Liver (tissue), 9 donors: ENCODE results near the gene RTF1. TPM values are rescaled to one million over a fixed set of nuclear protein-coding genes. Genes with fewer than 3 reads are reported as not detected.

ENCODE experiments used
- DNase-seq: peaks from one replicate; pipeline ENCODE4 v3.0.0-alpha.2; 2017; ENCODE audit warnings: low spot score
- H3K27ac ChIP-seq, 2 donors: one replicate each; pipeline ENCODE4 v1.7.0; 2013; ENCODE audit warnings: inconsistent platforms in 2 of 2, low read length in 2 of 2, control low read depth in 1 of 2, low read depth in 1 of 2, mild to moderate bottlenecking in 1 of 2
- H3K27me3 ChIP-seq, 4 donors: one replicate each; pipeline versions ENCODE4 v1.6.1 to v1.7.0; 2013; ENCODE audit warnings: low read length in 3 of 4, inconsistent platforms in 1 of 4, mild to moderate bottlenecking in 1 of 4, moderate library complexity in 1 of 4; ENCODE audit not compliant: control insufficient read depth in 4 of 4, insufficient read depth in 4 of 4
- H3K36me3 ChIP-seq, 4 donors: one replicate each; pipeline versions ENCODE4 v1.6.1 to v1.7.0; 2013; ENCODE audit warnings: low read length in 3 of 4, mild to moderate bottlenecking in 3 of 4, low read depth in 1 of 4, moderate library complexity in 1 of 4; ENCODE audit not compliant: control insufficient read depth in 4 of 4, insufficient read depth in 3 of 4
- H3K4me1 ChIP-seq, 4 donors: one replicate each; pipeline versions ENCODE4 v1.6.1 to v1.7.0; 2013; ENCODE audit warnings: low read length in 3 of 4, mild to moderate bottlenecking in 3 of 4, moderate library complexity in 1 of 4; ENCODE audit not compliant: control insufficient read depth in 4 of 4, insufficient read depth in 4 of 4
- H3K4me3 ChIP-seq, 3 donors: one replicate each; pipeline versions ENCODE4 v1.6.1 to v1.7.0; 2013; ENCODE audit warnings: low read length in 3 of 3, control low read depth in 1 of 3, low read depth in 1 of 3, mild to moderate bottlenecking in 1 of 3
- H3K9ac ChIP-seq, 2 donors: one replicate each; pipeline ENCODE4 v1.7.0; 2013; ENCODE audit warnings: low read length in 2 of 2, mild to moderate bottlenecking in 2 of 2, moderate library complexity in 2 of 2, control low read depth in 1 of 2, low read depth in 1 of 2
- H3K9me3 ChIP-seq, 4 donors: one replicate each; pipeline versions ENCODE4 v1.6.1 to v1.7.0; 2013; ENCODE audit warnings: low read length in 3 of 4; ENCODE audit not compliant: control insufficient read depth in 4 of 4
- EGR1 ChIP-seq, 2 donors: IDR thresholded peaks; 2 replicates each; pipeline ENCODE4 v1.6.1; 2016 to 2018; ENCODE audit warnings: antibody characterized with exemption in 2 of 2, low read depth in 2 of 2
- FOXA1 ChIP-seq: IDR thresholded peaks from 2 replicates; pipeline ENCODE4 v1.6.1; 2016; ENCODE audit warnings: antibody characterized with exemption
- GABPA ChIP-seq, 2 donors: IDR thresholded peaks in 1 of 2; conservative IDR thresholded peaks in 1 of 2; 2 replicates each; pipeline ENCODE4 v1.6.1; 2016; ENCODE audit warnings: antibody characterized with exemption in 2 of 2, mild to moderate bottlenecking in 1 of 2, moderate library complexity in 1 of 2
- HNF4A ChIP-seq, 2 donors: conservative IDR thresholded peaks; 2 replicates each; pipeline ENCODE4 v1.6.1; 2016; ENCODE audit warnings: antibody characterized with exemption in 2 of 2, mild to moderate bottlenecking in 2 of 2
- HNF4G ChIP-seq: IDR thresholded peaks from 2 replicates; pipeline ENCODE4 v1.6.1; 2016; ENCODE audit warnings: antibody characterized with exemption
- JUND ChIP-seq, 2 donors: IDR thresholded peaks; 2 replicates each; pipeline ENCODE4 v1.6.1; 2016; ENCODE audit warnings: antibody characterized with exemption in 2 of 2
- NR2F2 ChIP-seq: IDR thresholded peaks from 2 replicates; pipeline ENCODE4 v1.6.1; 2016; ENCODE audit warnings: antibody characterized with exemption
- RAD21 ChIP-seq, 2 donors: IDR thresholded peaks; 2 replicates each; pipeline ENCODE4 v1.6.1; 2016; ENCODE audit warnings: antibody characterized with exemption in 2 of 2, mild to moderate bottlenecking in 2 of 2
- RXRA ChIP-seq, 2 donors: IDR thresholded peaks; 2 replicates each; pipeline ENCODE4 v1.6.1; 2017 to 2018; ENCODE audit warnings: antibody characterized with exemption in 2 of 2, mild to moderate bottlenecking in 1 of 2
- SP1 ChIP-seq: IDR thresholded peaks from 2 replicates; pipeline ENCODE4 v1.6.1; 2018; ENCODE audit warnings: antibody characterized with exemption, mild to moderate bottlenecking
- YY1 ChIP-seq: IDR thresholded peaks from 2 replicates; pipeline ENCODE4 v1.6.1; 2016; ENCODE audit warnings: antibody characterized with exemption, mild to moderate bottlenecking
- WGBS: extraction: QIAGEN DNeasy Blood & Tissue Kit; methylation state at CpG from one replicate; pipeline ENCODE4 v1.1.7; 2013; 5-methylcytosine and 5-hydroxymethylcytosine counted together
- polyA plus RNA-seq, 2 donors: library from polyadenylated mRNA; stranded (reverse) in 1 of 2; unstranded in 1 of 2; fragments of 200-250 nt in 1 of 2; fragments of >200 nt in 1 of 2; fragmentation: Nextera tagmentation in 1 of 2; extraction: Ambion mirVana in 1 of 2; gene quantifications; one replicate each; pipeline versions ENCODE4 v1.2.1 to v1.2.3, GENCODE V29; 2013 to 2015
- total RNA-seq, 2 donors: library from RNA; depleted of rRNA; stranded (reverse); fragments of >200 nt; gene quantifications; one replicate each; pipeline ENCODE4 v1.2.3, GENCODE V29; 2014
- TF ChIP-seq, protein P1 (sequence below): fragments of 150-350 bp; IDR thresholded peaks from 2 replicates; pipeline ENCODE4 v1.5.1; 2017; ENCODE audit warnings: improper control_type of control experiment, low read depth, low read length; ENCODE audit not compliant: missing input control
- TF ChIP-seq, protein P2 (sequence below): IDR thresholded peaks from 2 replicates; pipeline ENCODE4 v1.6.1; 2016; ENCODE audit warnings: antibody characterized with exemption
- TF ChIP-seq, protein P3 (sequence below): IDR thresholded peaks from 2 replicates; pipeline ENCODE4 v1.6.1; 2016; ENCODE audit warnings: antibody characterized with exemption
- TF ChIP-seq, protein P4 (sequence below): IDR thresholded peaks from 2 replicates; pipeline ENCODE4 v1.6.1; 2016; ENCODE audit warnings: antibody characterized with exemption, mild to moderate bottlenecking
- donor health status: healthy.
- donor health status: healthy.
- donor health status: healthy.
- donor health status: healthy.
- donor health status: healthy.

Gene RTF1
- total and polyA plus RNA-seq, 4 donors, result 8.3 to 37.7 (median 12.1) TPM

DNA sequence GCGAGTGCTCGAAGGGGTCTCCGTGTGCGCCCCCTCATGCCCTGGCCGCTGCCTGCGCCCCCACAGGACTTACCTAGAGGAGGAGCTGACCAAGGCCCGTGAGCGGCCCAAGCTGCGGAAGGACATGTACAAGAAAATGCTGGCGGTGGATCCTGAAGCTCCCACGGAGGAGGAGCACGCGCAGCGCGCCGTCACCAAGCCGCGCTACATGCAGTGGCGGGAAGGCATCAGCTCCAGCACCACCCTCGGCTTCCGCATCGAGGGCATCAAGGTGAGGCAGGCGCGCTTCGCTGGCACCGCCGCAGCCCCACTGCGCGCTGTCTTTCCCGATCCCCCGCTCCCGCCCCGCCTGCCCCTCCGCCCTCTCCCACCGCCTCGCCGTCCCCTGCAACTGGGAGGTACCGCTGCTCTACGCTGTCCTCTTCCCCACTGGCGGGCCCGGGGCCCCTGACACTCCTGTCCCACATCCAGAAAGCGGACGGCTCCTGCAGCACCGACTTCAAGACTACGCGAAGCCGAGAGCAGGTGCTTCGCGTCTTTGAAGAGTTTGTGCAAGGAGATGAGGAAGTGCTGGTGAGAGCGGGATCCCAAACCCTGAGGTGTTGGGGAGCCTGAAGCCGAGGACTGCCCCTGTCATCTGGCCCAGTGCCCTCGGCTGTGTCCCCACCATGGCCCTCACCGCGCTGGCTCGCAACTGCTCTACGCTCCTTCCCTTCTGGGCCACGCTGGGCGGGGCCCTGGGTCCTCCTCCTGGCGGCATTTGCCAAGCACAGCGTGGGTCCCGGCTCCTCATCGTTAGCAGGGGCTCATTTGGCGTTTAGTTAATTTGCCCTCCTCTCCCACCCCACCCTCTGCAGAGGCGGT is 85.3 kb downstream of the RTF1 start:
- TF ChIP-seq, protein P1, sequence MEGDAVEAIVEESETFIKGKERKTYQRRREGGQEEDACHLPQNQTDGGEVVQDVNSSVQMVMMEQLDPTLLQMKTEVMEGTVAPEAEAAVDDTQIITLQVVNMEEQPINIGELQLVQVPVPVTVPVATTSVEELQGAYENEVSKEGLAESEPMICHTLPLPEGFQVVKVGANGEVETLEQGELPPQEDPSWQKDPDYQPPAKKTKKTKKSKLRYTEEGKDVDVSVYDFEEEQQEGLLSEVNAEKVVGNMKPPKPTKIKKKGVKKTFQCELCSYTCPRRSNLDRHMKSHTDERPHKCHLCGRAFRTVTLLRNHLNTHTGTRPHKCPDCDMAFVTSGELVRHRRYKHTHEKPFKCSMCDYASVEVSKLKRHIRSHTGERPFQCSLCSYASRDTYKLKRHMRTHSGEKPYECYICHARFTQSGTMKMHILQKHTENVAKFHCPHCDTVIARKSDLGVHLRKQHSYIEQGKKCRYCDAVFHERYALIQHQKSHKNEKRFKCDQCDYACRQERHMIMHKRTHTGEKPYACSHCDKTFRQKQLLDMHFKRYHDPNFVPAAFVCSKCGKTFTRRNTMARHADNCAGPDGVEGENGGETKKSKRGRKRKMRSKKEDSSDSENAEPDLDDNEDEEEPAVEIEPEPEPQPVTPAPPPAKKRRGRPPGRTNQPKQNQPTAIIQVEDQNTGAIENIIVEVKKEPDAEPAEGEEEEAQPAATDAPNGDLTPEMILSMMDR, result no peak
- TF ChIP-seq SP1, result no peak
- TF ChIP-seq RXRA (IDR thresholded peaks at IDR 0.05), result no peak
- TF ChIP-seq, protein P2, sequence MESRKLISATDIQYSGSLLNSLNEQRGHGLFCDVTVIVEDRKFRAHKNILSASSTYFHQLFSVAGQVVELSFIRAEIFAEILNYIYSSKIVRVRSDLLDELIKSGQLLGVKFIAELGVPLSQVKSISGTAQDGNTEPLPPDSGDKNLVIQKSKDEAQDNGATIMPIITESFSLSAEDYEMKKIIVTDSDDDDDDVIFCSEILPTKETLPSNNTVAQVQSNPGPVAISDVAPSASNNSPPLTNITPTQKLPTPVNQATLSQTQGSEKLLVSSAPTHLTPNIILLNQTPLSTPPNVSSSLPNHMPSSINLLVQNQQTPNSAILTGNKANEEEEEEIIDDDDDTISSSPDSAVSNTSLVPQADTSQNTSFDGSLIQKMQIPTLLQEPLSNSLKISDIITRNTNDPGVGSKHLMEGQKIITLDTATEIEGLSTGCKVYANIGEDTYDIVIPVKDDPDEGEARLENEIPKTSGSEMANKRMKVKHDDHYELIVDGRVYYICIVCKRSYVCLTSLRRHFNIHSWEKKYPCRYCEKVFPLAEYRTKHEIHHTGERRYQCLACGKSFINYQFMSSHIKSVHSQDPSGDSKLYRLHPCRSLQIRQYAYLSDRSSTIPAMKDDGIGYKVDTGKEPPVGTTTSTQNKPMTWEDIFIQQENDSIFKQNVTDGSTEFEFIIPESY, result no peak
- TF ChIP-seq JUND (IDR thresholded peaks at IDR 0.05), result no peak
- TF ChIP-seq, protein P3, sequence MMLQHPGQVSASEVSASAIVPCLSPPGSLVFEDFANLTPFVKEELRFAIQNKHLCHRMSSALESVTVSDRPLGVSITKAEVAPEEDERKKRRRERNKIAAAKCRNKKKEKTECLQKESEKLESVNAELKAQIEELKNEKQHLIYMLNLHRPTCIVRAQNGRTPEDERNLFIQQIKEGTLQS, result no peak
- TF ChIP-seq, protein P4, sequence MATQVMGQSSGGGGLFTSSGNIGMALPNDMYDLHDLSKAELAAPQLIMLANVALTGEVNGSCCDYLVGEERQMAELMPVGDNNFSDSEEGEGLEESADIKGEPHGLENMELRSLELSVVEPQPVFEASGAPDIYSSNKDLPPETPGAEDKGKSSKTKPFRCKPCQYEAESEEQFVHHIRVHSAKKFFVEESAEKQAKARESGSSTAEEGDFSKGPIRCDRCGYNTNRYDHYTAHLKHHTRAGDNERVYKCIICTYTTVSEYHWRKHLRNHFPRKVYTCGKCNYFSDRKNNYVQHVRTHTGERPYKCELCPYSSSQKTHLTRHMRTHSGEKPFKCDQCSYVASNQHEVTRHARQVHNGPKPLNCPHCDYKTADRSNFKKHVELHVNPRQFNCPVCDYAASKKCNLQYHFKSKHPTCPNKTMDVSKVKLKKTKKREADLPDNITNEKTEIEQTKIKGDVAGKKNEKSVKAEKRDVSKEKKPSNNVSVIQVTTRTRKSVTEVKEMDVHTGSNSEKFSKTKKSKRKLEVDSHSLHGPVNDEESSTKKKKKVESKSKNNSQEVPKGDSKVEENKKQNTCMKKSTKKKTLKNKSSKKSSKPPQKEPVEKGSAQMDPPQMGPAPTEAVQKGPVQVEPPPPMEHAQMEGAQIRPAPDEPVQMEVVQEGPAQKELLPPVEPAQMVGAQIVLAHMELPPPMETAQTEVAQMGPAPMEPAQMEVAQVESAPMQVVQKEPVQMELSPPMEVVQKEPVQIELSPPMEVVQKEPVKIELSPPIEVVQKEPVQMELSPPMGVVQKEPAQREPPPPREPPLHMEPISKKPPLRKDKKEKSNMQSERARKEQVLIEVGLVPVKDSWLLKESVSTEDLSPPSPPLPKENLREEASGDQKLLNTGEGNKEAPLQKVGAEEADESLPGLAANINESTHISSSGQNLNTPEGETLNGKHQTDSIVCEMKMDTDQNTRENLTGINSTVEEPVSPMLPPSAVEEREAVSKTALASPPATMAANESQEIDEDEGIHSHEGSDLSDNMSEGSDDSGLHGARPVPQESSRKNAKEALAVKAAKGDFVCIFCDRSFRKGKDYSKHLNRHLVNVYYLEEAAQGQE, result no peak
- no peak for TF ChIP-seq GABPA (IDR thresholded peaks at IDR 0.05 in 1 of 2, conservative IDR thresholded peaks at IDR 0.05 in 1 of 2)
- no peak for TF ChIP-seq RAD21 (IDR thresholded peaks at IDR 0.05)
- no peak for TF ChIP-seq HNF4G
- TF ChIP-seq YY1, result no peak
- TF ChIP-seq NR2F2, result no peak
- TF ChIP-seq FOXA1, result no peak
- no peak for TF ChIP-seq HNF4A (conservative IDR thresholded peaks at IDR 0.05)
- no peak for TF ChIP-seq EGR1 (IDR thresholded peaks at IDR 0.05; ENCODE audit: low read depth in 2 of 2)
- no peak overlapping the region for H3K27ac ChIP-seq
- peaks cover 0 to 2% (median 0%) of the 10 kb centered on the region in 4 donors for H3K27me3 ChIP-seq
- no peaks in the 10 kb centered on the region for H3K36me3 ChIP-seq
- H3K9ac ChIP-seq, result no peak overlapping the region
- no peak for DNase-seq
- H3K4me3 ChIP-seq, result peak overlapping the region in 1 of 3 donors; percentile 7
- 62% methylated on average over 64 of the region's 64 CpGs for WGBS
- peaks cover 0 to 9% (median 1%) of the 10 kb centered on the region in 4 donors for H3K4me1 ChIP-seq
- no peaks in the 10 kb centered on the region for H3K9me3 ChIP-seq
